HG03159 (cell line): ENCODE data around the gene MAN1A1.

Experiments used
- ATAC-seq: cut with Tn5 transposase; IDR thresholded peaks from one replicate; pipeline ENCODE4 v1.9.1; 2021; ENCODE audit warnings: mild to moderate bottlenecking, moderate library complexity; ENCODE audit not compliant: unreplicated experiment

MAN1A1 gene

GRCh38 chr6:119346936-119347335, 2.6 kb downstream of the MAN1A1 start:
- ATAC-seq = no peak

- ATAC-seq = no peak
Observed at GRCh38 chr6:119346450-119346849, 3.1 kb downstream of the MAN1A1 start.

- ATAC-seq = no peak
Observed at GRCh38 chr6:119345114-119345513, 4.4 kb downstream of the MAN1A1 start.

GRCh38 chr6:119344306-119344705, 5.3 kb downstream of the MAN1A1 start:
- ATAC-seq = no peak

- ATAC-seq = no peak
Observed at GRCh38 chr6:119343573-119344146, 5.9 kb downstream of the MAN1A1 start.

- ATAC-seq = no peak
Observed at GRCh38 chr6:119343167-119343566, 6.4 kb downstream of the MAN1A1 start.

- no peak for ATAC-seq
Observed at GRCh38 chr6:119342430-119342829, 7.1 kb downstream of the MAN1A1 start.

- no peak for ATAC-seq
Observed at GRCh38 chr6:119340796-119341487, 8.6 kb downstream of the MAN1A1 start.

- ATAC-seq = no peak
Observed at GRCh38 chr6:119339941-119340456, 9.6 kb downstream of the MAN1A1 start.

GRCh38 chr6:119337762-119338161, 11.8 kb downstream of the MAN1A1 start:
- no peak for ATAC-seq

GRCh38 chr6:119337252-119337651, 12.3 kb downstream of the MAN1A1 start:
- no peak for ATAC-seq

- no peak for ATAC-seq
Observed at GRCh38 chr6:119334535-119335264, 14.9 kb downstream of the MAN1A1 start.

GRCh38 chr6:119333707-119334295, 15.8 kb downstream of the MAN1A1 start:
- ATAC-seq = no peak

GRCh38 chr6:119333063-119333609, 16.4 kb downstream of the MAN1A1 start:
- ATAC-seq = no peak

- no peak for ATAC-seq
Observed at GRCh38 chr6:119331663-119332286, 17.8 kb downstream of the MAN1A1 start.

- no peak for ATAC-seq
Observed at GRCh38 chr6:119330520-119331113, 18.9 kb downstream of the MAN1A1 start.

- ATAC-seq = no peak
Observed at GRCh38 chr6:119329794-119330180, 19.8 kb downstream of the MAN1A1 start.

GRCh38 chr6:119328892-119329793, 20.4 kb downstream of the MAN1A1 start:
- ATAC-seq = no peak

GRCh38 chr6:119328254-119328653, 21.3 kb downstream of the MAN1A1 start:
- peak; percentile 45 for ATAC-seq
